ENCODE data around the gene SLCO2B1. TPM values are rescaled to one million over a fixed set of nuclear protein-coding genes. Genes with fewer than 3 reads are reported as not detected.

SLCO2B1 gene
- total RNA-seq, 1 donor from 2014 or later = 5.7 TPM

- DNase-seq (ENCODE audit: low spot score in 2 of 2) (no peak), FAIRE-seq (no peak)
Observed at GRCh38 chr11:75208446-75208845, 57.5 kb downstream of the SLCO2B1 start.

- DNase-seq (ENCODE audit: low spot score in 2 of 2) (no peak), FAIRE-seq (no peak)
Observed at GRCh38 chr11:75212411-75212810, 61.5 kb downstream of the SLCO2B1 start.

- DNase-seq (ENCODE audit: low spot score in 2 of 2) (peak in 1 of 2 donors; percentile 44), FAIRE-seq (no peak)
Observed at GRCh38 chr11:75214411-75214821, 63.5 kb downstream of the SLCO2B1 start.

- no peak for FAIRE-seq
- DNase-seq (ENCODE audit: low spot score in 2 of 2) = no peak
Observed at GRCh38 chr11:75214843-75215242, 63.9 kb downstream of the SLCO2B1 start.

- FAIRE-seq (no peak), DNase-seq (ENCODE audit: low spot score in 2 of 2) (no peak)
Observed at GRCh38 chr11:75219869-75220268, 69.0 kb downstream of the SLCO2B1 start.

- FAIRE-seq = no peak
- DNase-seq (ENCODE audit: low spot score in 2 of 2) = no peak
Observed at GRCh38 chr11:75223954-75224643, 73.2 kb downstream of the SLCO2B1 start.

- FAIRE-seq (no peak), DNase-seq (ENCODE audit: low spot score in 2 of 2) (no peak)
Observed at GRCh38 chr11:75225794-75226193, 74.9 kb downstream of the SLCO2B1 start.

- DNase-seq (ENCODE audit: low spot score in 2 of 2) (no peak), FAIRE-seq (no peak)
Observed at GRCh38 chr11:75229466-75229865, 78.6 kb downstream of the SLCO2B1 start.

- FAIRE-seq (no peak), DNase-seq (ENCODE audit: low spot score in 2 of 2) (no peak)
Observed at GRCh38 chr11:75230621-75231020, 79.7 kb downstream of the SLCO2B1 start.

- FAIRE-seq (no peak), DNase-seq (ENCODE audit: low spot score in 2 of 2) (no peak)
Observed at GRCh38 chr11:75233754-75234172, 82.9 kb downstream of the SLCO2B1 start.

GRCh38 chr11:75236062-75236461 lies 85.2 kb downstream of the SLCO2B1 start:
- no peak for FAIRE-seq

GRCh38 chr11:75237050-75237449 lies 86.1 kb downstream of the SLCO2B1 start:
- no peak for DNase-seq (ENCODE audit: low spot score in 2 of 2)
- FAIRE-seq = no peak

More at GRCh38 chr11:75236062-75236461, 85.2 kb downstream of the SLCO2B1 start:
- DNase-seq (ENCODE audit: low spot score in 2 of 2) = no peak

- DNase-seq (ENCODE audit: low spot score in 2 of 2) (no peak), FAIRE-seq (no peak)
Observed at GRCh38 chr11:75238595-75239440, 87.9 kb downstream of the SLCO2B1 start.

- DNase-seq (ENCODE audit: low spot score in 2 of 2) (no peak), FAIRE-seq (no peak)
Observed at GRCh38 chr11:75239531-75240290, 88.8 kb downstream of the SLCO2B1 start.

GRCh38 chr11:75240311-75241035 lies 89.6 kb downstream of the SLCO2B1 start, which contains the start of gene TPBGL:
Gene TPBGL, plus strand, starts transcription at chr11:75240774. Its CDS starts 276 bp downstream, at chr11:75241050.
- no peak for FAIRE-seq
- peak in 1 of 2 donors; percentile 47 for DNase-seq (ENCODE audit: low spot score in 2 of 2)

GRCh38 chr11:75241036-75241905 lies 90.4 kb downstream of the SLCO2B1 start:
- DNase-seq (ENCODE audit: low spot score in 2 of 2) = peak; percentile 93 to 97
- no peak for FAIRE-seq

GRCh38 chr11:75241906-75242644 lies 91.2 kb downstream of the SLCO2B1 start:
- no peak for DNase-seq (ENCODE audit: low spot score in 2 of 2)
- FAIRE-seq = no peak

All from frontal cortex (tissue), 4 donors.